NCI-H510A (cell line): ENCODE results near the gene CDC42EP5.
"Not testable (repeated sequence)": the region's sequence is repeated elsewhere in the genome, so short reads cannot be mapped to it uniquely, and the experiment has no call there.

Experiments
- DNase-seq: peaks from one replicate; lab custom pipeline; 2025; lab: John Stamatoyannopoulos, UW

Gene CDC42EP5

GRCh38 chr19:54448040-54448773, 24.9 kb downstream of the CDC42EP5 start:
- DNase-seq = no peak

DNA sequence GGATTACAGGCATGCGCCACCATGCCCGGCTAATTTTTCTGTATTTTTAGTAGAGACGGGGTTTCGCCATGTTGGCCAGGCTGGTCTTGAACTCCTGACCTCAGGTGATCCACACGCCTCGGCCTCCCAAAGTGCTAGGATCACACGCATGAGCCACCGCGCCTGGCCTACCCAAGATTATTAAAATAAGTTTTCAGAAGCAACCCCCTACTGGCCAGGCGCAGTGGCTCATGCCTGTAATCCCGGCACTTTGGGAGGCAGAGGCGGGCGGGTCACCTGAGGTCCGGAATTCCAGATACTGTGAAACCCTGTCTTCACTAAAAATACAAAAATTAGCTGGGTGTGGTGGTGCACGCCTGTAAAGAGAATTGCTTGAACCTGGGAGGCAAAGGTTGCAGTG, 26.7 kb downstream of the CDC42EP5 start:
- DNase-seq = not testable (repeated sequence)

DNA sequence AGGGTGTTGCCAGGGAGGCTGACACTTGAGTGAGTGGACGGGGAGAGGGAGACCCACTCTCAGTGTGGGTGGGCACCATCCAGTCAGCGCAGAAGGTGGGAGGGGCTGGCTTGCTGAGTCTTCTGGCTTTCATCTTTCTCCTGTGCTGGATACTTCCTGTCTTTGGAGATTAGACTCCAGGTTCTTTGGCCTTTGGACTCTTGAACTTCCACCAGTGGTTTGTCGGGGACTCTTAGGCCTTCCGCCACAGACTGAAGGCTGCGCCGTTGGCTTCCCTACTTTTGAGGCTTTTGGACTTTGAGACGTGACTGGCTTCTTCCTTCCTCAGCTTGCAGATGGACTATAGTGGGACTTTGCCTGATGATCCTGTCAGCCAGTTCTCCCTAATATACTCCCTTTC, 28.4 kb downstream of the CDC42EP5 start:
- no peak for DNase-seq

DNA sequence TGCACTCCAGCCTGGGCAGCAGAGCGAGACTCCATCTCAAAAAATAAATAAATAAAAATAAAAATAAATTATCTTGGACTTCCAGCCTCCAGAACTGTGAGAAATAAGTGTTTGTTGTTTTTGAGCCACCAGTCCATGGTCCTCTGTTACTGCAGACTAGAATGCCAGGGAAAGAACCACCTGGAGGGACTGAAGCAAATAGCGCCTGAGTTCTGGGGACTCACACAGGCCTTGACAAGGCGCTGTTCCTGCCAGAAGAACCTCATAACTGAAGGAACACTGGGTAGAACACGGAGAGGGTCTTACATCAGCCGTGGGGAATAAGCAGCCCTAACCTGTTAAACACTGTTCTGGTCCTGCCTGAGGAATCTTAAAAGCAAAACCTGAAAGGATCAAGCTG, 32.5 kb downstream of the CDC42EP5 start:
- DNase-seq = no peak

GRCh38 chr19:54439174-54439851, 33.8 kb downstream of the CDC42EP5 start:
- DNase-seq = no peak

DNA sequence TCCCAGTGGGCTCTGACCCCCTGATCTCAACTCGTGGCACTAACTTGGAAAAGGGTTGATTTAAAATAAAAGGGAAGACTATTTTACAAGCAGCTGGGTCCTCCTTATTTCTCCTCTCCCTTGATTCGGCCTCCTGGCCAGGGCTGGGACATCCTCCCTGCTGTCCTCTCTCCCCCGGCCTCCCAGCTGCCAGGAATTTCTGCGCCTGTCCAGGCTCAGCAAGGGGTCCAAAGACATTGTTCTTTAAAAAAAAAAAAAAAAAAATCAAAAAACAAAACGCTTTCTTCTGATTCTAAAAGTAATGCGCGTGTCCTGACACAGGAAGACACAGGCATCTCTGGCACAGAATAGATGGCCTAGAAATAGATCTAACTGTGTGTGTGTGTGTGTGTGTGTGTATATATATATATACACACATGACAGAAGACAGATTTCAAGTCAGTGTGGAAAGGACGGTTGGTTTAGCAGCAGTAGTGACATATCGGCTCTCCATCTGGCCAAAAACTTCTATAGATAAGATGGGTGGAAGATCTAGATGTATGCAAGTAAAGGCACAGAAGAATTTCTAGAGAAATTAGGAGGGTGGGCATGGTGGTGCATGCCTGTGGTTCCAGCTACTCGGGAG, 36.4 kb downstream of the CDC42EP5 start:
- no peak for DNase-seq

GRCh38 chr19:54436031-54436523, 37.0 kb downstream of the CDC42EP5 start:
- DNase-seq = no peak

DNA sequence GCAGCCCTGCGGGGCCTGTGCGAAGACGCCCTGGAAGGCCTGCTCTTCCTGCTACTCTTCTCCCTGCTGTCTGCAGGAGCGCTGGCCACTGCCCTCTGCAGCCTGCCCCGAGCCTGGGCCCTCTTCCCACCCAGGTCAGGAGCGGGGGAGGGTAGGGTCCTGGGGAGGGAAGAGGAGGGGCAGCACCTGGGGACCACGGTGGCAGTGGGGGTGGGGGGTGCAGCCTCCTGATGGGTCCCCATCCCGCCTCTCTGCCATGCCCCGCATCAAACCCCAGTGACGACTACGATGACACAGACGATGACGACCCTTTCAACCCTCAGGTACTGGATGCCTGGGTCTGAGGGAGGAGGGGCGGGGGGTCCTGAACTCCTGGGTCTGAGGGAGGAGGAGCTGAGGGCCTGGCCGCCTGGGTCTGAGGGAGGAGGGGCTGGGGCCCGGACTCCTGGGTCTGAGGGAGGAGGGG, 37.5 kb downstream of the CDC42EP5 start:
- DNase-seq = no peak

DNA sequence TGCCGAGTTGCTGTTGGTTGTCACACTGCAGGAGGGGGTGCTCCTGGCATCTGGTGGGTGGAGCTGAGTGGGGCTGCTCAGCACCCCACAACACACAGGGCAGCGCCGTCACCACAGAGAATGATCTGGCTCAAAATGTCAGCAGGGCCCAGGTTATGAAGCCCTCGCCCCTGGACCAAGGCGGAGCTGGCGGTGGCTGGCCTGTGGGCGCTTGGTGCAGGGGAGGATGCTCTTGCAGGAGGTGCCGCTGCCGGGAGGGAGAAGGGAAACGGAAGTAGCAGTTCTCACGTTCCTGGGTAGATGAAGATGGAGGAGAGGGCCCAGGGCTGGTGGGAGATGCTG, 38.3 kb downstream of the CDC42EP5 start:
- DNase-seq = no peak

- DNase-seq = no peak
Measured at GRCh38 chr19:54434112-54434872, 38.8 kb downstream of the CDC42EP5 start.

DNA sequence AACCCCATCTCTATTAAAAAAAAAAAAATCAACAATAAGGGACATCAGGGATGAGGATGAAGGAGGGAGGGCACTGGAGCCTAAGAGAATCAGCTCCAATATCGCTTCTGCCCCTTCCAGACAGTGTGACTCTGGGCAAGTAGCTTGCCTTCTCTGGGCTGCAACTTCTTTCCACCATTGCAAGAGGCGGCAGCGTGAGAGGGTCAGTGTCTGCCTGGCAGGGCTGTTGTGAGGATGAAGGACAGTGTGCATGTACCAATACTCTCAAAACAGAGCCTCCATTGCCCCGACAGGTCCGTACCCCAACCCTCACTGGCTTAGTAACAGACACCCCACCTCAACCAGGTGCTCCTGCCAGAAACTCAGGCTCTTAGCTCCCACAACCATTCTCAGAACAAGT, 39.4 kb downstream of the CDC42EP5 start:
- no peak for DNase-seq

GRCh38 chr19:54432144-54432738, 40.9 kb downstream of the CDC42EP5 start:
- DNase-seq = no peak

GRCh38 chr19:54431255-54431838, 41.7 kb downstream of the CDC42EP5 start:
- no peak for DNase-seq

DNA sequence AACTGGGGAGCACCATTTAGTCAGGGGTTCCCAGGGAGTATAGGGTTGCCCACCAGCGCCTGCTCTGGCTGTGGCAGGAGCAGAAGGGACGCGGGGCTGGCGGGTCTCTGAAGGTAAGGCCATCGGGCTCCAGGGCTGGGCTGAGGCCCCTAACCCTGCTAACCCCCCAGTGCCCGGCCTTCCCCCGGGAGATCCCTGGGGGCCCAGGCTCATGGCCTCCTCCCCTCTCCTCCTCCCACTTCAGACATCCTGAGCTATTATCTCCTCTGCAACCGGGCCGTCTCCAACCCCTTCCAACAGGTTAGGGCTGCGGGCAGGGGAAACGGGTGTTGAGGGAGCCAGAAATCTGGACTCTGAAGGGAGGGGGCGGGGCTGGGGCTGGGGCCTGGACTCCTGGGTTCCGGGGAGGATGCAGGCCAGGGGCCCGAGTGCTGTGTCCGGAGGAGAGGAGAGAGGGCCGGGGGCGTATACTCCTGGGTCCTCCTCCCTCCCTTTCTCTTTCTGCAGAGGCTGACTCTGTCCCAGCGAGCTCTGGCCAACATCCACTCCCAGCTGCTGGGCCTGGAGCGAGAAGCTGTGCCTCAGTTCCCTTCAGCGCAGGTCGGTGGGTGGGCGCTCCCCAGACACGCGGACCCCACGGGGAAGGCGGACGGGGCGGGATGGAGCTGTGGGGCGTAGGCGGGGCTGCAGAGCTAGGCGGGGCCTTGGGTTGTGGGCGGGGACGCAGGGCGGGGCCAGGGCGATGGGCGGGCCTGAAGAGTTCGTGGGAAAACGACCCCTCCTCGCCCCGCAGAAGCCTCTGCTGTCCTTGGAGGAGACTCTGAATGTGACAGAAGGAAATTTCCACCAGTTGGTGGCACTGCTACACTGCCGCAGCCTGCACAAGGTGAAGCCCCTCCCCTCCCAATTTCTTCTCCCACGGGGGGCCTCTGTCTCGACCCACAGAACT, 42.5 kb downstream of the CDC42EP5 start:
- DNase-seq = no peak

GRCh38 chr19:54429545-54430227, 43.4 kb downstream of the CDC42EP5 start:
- DNase-seq = no peak

DNA sequence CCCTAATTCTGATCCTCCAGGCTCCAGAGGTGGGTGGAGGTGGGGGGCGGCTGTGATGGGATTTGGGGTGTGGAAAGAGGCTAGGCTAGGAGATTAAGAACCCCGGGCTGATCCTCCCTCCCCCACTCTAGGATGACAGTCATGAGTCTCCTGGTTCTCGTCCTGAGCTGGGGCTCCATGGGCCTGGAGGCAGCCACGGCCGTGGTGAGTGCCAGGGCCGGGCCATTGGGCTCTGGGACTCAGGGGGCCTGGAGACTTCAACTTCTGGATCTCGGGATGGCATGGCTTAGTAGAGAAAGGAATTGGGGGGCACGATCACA, 44.0 kb downstream of the CDC42EP5 start:
- no peak for DNase-seq

DNA sequence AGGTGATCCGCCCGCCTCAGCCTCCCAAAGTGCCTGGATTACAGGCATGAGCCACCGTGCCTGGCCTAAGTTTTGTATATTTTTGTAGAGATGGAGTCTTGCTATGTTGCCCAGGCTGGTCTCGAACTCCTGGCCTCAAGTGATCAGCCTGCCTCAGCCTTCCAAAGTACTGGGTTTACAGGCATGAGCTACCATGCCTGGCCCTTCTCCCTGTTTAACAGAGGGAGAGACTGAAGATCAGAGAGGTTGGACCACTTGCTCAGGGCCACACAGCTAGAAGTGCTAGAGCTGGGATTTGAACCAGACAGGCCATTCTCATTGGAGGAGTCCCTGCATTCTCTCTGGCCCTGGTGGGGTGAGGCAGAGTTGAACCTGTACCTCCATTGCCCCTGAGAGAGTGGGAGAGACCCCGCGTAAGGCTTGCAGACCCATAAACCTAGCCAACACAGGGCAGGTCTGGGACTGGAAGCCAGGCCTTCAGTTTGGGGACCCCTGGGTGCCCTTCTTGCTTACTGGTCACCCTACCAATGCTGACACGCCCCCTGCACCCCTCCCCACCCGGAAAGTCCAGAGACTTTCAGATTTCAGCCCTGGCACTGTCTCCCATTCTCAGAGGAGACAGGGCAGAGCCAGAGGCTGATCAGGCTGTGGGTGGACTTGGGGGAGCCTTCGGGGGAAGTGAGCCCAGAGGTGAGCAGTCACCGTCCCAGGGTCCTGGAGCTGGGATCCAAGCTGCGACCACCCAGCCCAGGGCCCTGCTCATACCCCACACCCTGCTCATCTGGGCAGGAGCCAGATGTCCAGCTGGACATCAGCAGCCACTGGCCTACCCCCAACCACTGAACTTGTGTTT, 44.5 kb downstream of the CDC42EP5 start:
- DNase-seq = no peak

- no peak for DNase-seq
Measured at GRCh38 chr19:54427586-54427985, 45.5 kb downstream of the CDC42EP5 start.
